ENCODE measurements around the gene EFNA5.
"Not testable (repeated sequence)": the region's sequence is repeated elsewhere in the genome, so short reads cannot be mapped to it uniquely, and the experiment has no call there.

EFNA5 gene

GRCh38 chr5:107466233-107466769, 204.4 kb downstream of the EFNA5 start:
- DNase-seq (ENCODE audit: low spot score) (peak; percentile 99), FAIRE-seq (peak; percentile 99)

- DNase-seq (ENCODE audit: low spot score): no peak
- FAIRE-seq: no peak
These were observed 205.9 kb downstream of the EFNA5 start for GRCh38 chr5:107464876-107465275.

- FAIRE-seq (no peak), DNase-seq (ENCODE audit: low spot score) (no peak)
These were observed 206.3 kb downstream of the EFNA5 start for GRCh38 chr5:107464416-107464815.

DNA sequence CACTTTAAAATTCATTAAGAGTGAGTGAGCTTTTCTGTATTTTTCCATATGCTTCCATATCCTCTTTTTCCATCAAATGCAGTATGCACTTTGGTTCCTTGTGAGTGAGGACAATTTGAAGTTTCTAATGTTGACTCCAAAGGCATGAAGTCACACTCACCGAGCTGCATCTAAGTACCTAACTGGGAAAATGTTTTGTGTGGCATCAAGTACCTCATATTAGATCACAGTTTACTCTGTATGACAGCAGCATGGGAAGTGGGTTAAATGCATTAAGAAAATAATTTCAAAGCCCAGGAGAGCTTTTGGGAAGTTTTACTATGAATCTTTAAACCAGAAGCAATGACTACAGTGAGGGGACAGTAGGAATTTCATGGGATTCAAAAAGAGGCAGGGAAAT, 207.0 kb downstream of the EFNA5 start:
- FAIRE-seq (peak; percentile 65), DNase-seq (ENCODE audit: low spot score) (peak; percentile 36)

GRCh38 chr5:107461770-107462169, 209.0 kb downstream of the EFNA5 start:
- FAIRE-seq (peak; percentile 92), DNase-seq (ENCODE audit: low spot score) (peak; percentile 65)

GRCh38 chr5:107460789-107461188, 209.9 kb downstream of the EFNA5 start:
- FAIRE-seq (no peak), DNase-seq (ENCODE audit: low spot score) (no peak)

GRCh38 chr5:107459605-107460004, 211.1 kb downstream of the EFNA5 start:
- no peak for FAIRE-seq
- no peak for DNase-seq (ENCODE audit: low spot score)

DNA sequence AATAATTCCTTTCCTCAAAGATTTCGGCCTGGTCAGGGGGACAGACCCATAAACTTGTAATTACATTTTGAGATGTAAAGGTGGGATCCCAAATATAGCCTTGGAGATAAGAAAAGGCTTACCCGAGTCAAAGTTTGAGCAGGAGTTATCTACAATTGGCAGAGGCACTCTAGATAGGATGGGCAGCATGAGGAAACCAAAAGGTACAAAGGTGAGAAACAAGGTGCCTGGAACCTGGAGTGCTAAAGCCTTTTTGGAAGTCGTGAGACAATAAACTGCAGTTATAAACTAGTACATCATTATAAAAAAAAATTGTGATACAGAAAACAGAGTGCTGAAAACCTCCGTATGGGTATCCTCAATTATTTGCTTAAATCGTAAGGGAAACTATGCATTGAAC, 212.4 kb downstream of the EFNA5 start:
- FAIRE-seq (no peak), DNase-seq (ENCODE audit: low spot score) (no peak)

GRCh38 chr5:107457881-107458280, 212.9 kb downstream of the EFNA5 start:
- DNase-seq (ENCODE audit: low spot score) (no peak), FAIRE-seq (no peak)

DNA sequence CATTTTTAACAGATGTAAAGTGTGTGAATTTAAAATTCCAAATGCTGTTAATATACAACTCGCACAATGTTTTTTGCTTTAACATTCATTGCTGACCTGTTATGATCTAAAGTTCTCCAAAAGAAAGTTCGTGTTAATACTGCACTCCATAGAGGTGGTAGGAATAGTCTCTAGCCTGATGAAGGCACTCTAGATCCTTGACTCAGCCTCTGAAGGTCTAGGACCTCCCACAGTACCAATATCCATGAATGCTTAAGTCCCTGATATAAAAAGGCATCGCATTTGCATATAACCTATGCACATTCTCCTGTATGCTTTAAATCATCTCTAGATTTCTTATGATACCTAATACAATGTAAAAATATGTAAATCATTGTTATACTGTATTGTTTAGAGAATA, 213.6 kb downstream of the EFNA5 start:
- DNase-seq (ENCODE audit: low spot score) (no peak), FAIRE-seq (no peak)

GRCh38 chr5:107456281-107456715, 214.4 kb downstream of the EFNA5 start:
- DNase-seq (ENCODE audit: low spot score): no peak
- FAIRE-seq: no peak

GRCh38 chr5:107455111-107455544, 215.6 kb downstream of the EFNA5 start:
- FAIRE-seq (peak; percentile 96), DNase-seq (ENCODE audit: low spot score) (peak; percentile 87)

- FAIRE-seq; DNase-seq (ENCODE audit: low spot score): not testable (repeated sequence)
These were observed 218.9 kb downstream of the EFNA5 start for GRCh38 chr5:107451827-107452226.

DNA sequence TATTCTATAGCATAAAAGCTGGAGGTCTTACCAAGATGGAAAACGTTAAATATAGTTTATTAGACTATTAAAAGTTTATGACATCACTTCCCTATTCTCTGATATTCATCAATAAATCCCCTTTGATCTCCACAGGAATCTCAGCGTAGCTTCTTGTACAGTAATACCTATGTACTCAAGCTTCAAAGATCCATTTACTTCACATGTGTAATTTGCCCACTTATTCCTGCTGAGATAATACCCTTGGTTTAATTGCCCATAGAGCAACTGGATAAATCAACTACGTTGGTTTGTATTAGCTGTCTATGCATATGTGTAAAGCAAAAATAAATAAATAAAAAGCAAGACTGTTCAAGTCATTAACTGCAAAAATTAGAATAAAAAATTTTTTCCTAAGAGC, 219.7 kb downstream of the EFNA5 start:
- DNase-seq (ENCODE audit: low spot score) (no peak), FAIRE-seq (no peak)

DNA sequence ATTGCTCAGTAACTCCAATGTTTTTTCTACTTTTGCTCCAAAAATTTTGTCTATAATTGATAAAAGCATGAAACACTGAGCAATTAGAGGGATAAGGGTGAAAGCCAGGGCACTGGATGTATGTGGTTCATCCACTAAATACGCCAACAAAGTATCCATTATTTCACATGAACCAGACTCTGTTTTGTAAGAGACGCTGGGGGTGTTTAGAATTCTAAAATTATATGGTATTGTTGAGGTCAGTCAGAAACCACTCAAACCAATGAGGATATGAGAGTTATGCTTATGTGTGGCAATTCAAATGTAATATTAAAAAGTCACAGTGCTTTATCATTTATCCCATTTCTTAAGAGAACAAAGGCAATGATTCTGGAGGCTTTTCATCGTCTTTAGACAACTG, 220.2 kb downstream of the EFNA5 start:
- DNase-seq (ENCODE audit: low spot score) (no peak), FAIRE-seq (no peak)

GRCh38 chr5:107449369-107449768, 221.4 kb downstream of the EFNA5 start:
- no peak for FAIRE-seq
- DNase-seq (ENCODE audit: low spot score): no peak

- no peak for DNase-seq (ENCODE audit: low spot score)
- FAIRE-seq: no peak
These were observed 223.2 kb downstream of the EFNA5 start for GRCh38 chr5:107447587-107447986.

DNA sequence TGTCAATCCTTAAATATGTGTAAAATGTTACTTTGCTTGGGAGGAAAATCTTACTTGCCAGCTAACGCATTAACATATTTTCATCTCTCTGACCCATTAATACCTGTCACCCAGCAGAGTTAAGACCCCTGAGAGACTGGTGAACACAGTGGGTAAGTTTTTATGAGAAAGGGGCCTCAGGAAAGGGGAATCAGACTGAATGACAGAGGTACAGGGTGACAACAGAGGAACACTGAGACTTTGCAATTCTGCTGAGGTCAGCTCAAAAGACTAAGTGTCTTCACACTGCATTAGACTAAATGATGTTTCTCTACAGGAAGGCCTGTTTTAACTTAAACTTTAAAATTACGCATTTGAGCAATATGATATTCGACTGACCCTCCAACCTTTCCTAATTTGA, 223.8 kb downstream of the EFNA5 start:
- no peak for DNase-seq (ENCODE audit: low spot score)
- no peak for FAIRE-seq

- FAIRE-seq (no peak), DNase-seq (ENCODE audit: low spot score) (no peak)
These were observed 226.4 kb downstream of the EFNA5 start for GRCh38 chr5:107444300-107444699.

- no peak for FAIRE-seq
These were observed 226.8 kb downstream of the EFNA5 start for GRCh38 chr5:107443897-107444296.

DNA sequence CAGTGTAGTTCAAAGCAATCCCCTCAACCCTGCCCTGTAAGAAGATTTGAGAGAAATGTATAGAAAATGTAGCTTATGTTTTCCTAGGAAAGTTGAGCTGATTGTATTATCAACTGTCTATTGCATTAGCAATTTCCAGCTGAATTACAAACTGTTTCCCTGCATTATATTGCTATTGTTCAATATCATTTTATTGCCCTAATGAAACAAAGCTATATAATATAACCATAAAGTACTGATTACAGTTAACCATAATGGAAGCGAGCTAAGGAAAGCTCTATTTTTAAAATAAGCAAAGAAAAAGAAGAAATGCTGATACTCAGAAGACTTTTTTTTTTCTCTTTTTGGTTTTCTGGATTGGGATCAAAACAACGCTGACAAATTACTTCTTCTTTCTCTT, 228.3 kb downstream of the EFNA5 start:
- FAIRE-seq (no peak), DNase-seq (ENCODE audit: low spot score) (no peak)

More at GRCh38 chr5:107443897-107444296, 226.8 kb downstream of the EFNA5 start:
- DNase-seq (ENCODE audit: low spot score): no peak

DNA sequence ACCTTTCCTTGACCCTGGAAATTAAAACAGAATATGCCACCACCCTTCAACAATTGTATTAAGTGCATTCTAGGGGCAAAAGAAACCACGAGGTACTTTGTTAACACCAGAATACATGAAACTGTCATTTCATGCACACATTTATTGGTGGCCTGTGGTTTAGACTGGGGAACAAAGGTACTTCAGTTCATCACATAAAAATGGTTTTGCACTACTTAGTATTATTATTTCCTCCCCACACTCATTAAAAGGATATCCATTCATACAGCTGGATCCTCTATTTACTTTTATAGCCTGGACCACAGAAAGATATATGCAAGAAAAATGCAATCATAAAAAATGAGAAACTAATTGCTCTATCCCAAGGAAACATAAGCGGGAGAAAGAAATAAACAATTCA, 230.9 kb downstream of the EFNA5 start:
- no peak for DNase-seq (ENCODE audit: low spot score)
- no peak for FAIRE-seq

GRCh38 chr5:107437986-107438510, 232.7 kb downstream of the EFNA5 start:
- no peak for DNase-seq (ENCODE audit: low spot score)
- no peak for FAIRE-seq

DNA sequence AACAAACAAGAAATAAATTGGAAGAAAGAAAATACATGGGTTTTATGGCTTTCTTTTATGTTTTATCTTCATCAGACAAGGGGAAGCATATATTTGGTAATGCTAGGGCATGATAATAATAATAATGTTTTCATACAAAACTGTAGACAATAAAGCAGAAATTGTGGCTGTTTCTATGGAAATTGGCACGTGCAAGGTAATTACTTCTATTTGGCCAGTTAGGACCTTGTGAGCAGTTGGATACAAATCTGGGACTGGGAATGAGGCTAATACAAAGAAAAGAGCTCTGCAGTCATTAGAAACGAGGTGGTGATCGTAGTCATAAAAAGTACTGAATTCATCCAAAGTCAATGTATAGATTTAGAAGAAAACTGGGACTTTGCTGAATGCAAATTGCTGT, 233.6 kb downstream of the EFNA5 start:
- DNase-seq (ENCODE audit: low spot score): no peak
- no peak for FAIRE-seq
